HCT116 (cell line): ENCODE results near the gene ZC3H8. TPM values are rescaled to one million over a fixed set of nuclear protein-coding genes. Genes with fewer than 3 reads are reported as not detected.

Experiments
- ATAC-seq: fragments of 200-7000 bp; cut with Tn5 transposase; 2 replicates; pipeline ENCODE4 v1.9.1; 2020; ENCODE audit warnings: mild to moderate bottlenecking, moderate library complexity
- BruUV-seq: library from RNA; stranded (reverse); fragments of 400-500 nt; replicated peaks from 2 replicates; lab custom pipeline; 2021; lab: Mats Ljungman, UMichigan
- CTCF ChIA-PET: fragments of 300-600 bp; sonication (Branson Sonifier 250); formaldehyde crosslinking; loops from one replicate; lab custom pipeline; 2021; ENCODE audit warnings: antibody characterized with exemption; lab: Charles Lee
- POLR2A ChIA-PET: fragments of 300-600, 350-600 bp; sonication (Branson Sonifier 250); formaldehyde crosslinking; loops from one replicate; lab custom pipeline; 2021; ENCODE audit warnings: antibody characterized with exemption; lab: Charles Lee
- RAD21 ChIA-PET, 2 experiments: fragments of 300-600 bp; sonication (Branson Sonifier 250); formaldehyde crosslinking; loops; one replicate each; lab custom pipeline; 2023; ENCODE audit warnings: low total read pairs in 2 of 2; ENCODE audit not compliant: uncharacterized antibody in 2 of 2, unreplicated experiment in 2 of 2, low non-redundant PET in 1 of 2; lab: Charles Lee
- DNase-seq: peaks from one replicate; pipeline ENCODE4 v3.0.0-alpha.2; 2010; ENCODE audit warnings: low read depth, low spot score
- H2AFZ ChIP-seq: fragments of 200-600 bp; shearing (Covaris generic), sonication (generic); 2 replicates; pipeline ENCODE4 v1.6.1; 2017; ENCODE audit warnings: low read depth, mixed run types, mixed read lengths, antibody characterized with exemption, low read length; ENCODE audit not compliant: poor library complexity, severe bottlenecking
- H3K27ac ChIP-seq: 2 replicates; pipeline ENCODE4 v1.5.1; 2012; ENCODE audit warnings: low read depth, low read length
- H3K27me3 ChIP-seq: fragments of 200-600 bp; sonication (generic); 2 replicates; pipeline ENCODE4 v1.6.1; 2016; ENCODE audit warnings: mixed run types, low read length, mixed read lengths; ENCODE audit not compliant: insufficient read depth
- H3K36me3 ChIP-seq, 2 experiments: fragments of 200-500 bp in 1 of 2; fragments of 200-600 bp in 1 of 2; sonication (Bioruptor generic) in 1 of 2; sonication (generic) in 1 of 2; 2 replicates each; pipeline versions ENCODE4 v1.5.1 to v1.6.1; 2014 to 2016; ENCODE audit warnings: low read length in 2 of 2, inconsistent platforms in 1 of 2, mixed read lengths in 1 of 2, mixed run types in 1 of 2; ENCODE audit not compliant: insufficient read depth in 2 of 2, control insufficient read depth in 1 of 2
- H3K4me1 ChIP-seq, 2 experiments: fragments of 200-600 bp in 1 of 2; sonication (generic) in 1 of 2; 2 replicates each; pipeline versions ENCODE4 v1.5.1 to v1.6.1; 2012 to 2017; ENCODE audit warnings: low read length in 2 of 2, inconsistent platforms in 1 of 2, mild to moderate bottlenecking in 1 of 2, mixed read lengths in 1 of 2, mixed run types in 1 of 2, moderate library complexity in 1 of 2; ENCODE audit not compliant: insufficient read depth in 2 of 2, control insufficient read depth in 1 of 2
- H3K4me2 ChIP-seq: fragments of 200-600 bp; sonication (generic); 2 replicates; pipeline ENCODE4 v1.6.1; 2017; ENCODE audit warnings: mixed run types, low read length, mixed read lengths
- H3K4me3 ChIP-seq, 2 experiments: fragments of 200-600 bp in 1 of 2; sonication (generic) in 1 of 2; replicated peaks in 1 of 2; 2 replicates each; pipeline ENCODE4 v1.5.1; 2011 to 2016; ENCODE audit warnings: low read length in 2 of 2, control low read depth in 1 of 2, low read depth in 1 of 2, mild to moderate bottlenecking in 1 of 2, mixed read lengths in 1 of 2, mixed run types in 1 of 2
- H3K79me2 ChIP-seq: fragments of 200-600 bp; sonication (generic); 2 replicates; pipeline ENCODE4 v1.6.1; 2017; ENCODE audit warnings: mild to moderate bottlenecking, mixed run types, low read length, moderate library complexity, mixed read lengths; ENCODE audit not compliant: insufficient read depth
- H3K9ac ChIP-seq: fragments of 200-600 bp; sonication (generic); 2 replicates; pipeline ENCODE4 v1.6.1; 2016; ENCODE audit warnings: low read length, mixed read lengths
- H3K9me2 ChIP-seq: fragments of 200-600 bp; sonication (generic), shearing (Covaris generic); 2 replicates; pipeline ENCODE4 v1.6.1; 2017; ENCODE audit warnings: mixed run types, mild to moderate bottlenecking, moderate library complexity; ENCODE audit not compliant: insufficient read depth
- H3K9me3 ChIP-seq, 2 experiments: fragments of 200-500 bp in 1 of 2; fragments of 200-600 bp in 1 of 2; sonication (Bioruptor generic) in 1 of 2; sonication (generic) in 1 of 2; 2 replicates each; pipeline ENCODE4 v1.6.1; 2014 to 2017; ENCODE audit warnings: low read length in 2 of 2, mixed read lengths in 2 of 2, inconsistent platforms in 1 of 2, low read depth in 1 of 2, mild to moderate bottlenecking in 1 of 2, mixed run types in 1 of 2, moderate library complexity in 1 of 2; ENCODE audit not compliant: control insufficient read depth in 1 of 2, insufficient read depth in 1 of 2
- H4K20me1 ChIP-seq: fragments of 200-600 bp; sonication (generic), shearing (Covaris generic); 2 replicates; pipeline ENCODE4 v1.6.1; 2017; ENCODE audit warnings: mixed run types, mild to moderate bottlenecking, moderate library complexity; ENCODE audit not compliant: insufficient read depth
- CBX3 ChIP-seq: IDR thresholded peaks from 2 replicates; pipeline ENCODE4 v1.6.1; 2012; ENCODE audit warnings: low read depth
- CEBPB ChIP-seq: IDR thresholded peaks from 2 replicates; pipeline ENCODE4 v1.6.1; 2012; ENCODE audit warnings: low read depth
- CTCF ChIP-seq, 3 experiments: fragments of 200-600 bp in 1 of 3; sonication (generic) in 1 of 3; IDR thresholded peaks in 2 of 3; conservative IDR thresholded peaks in 1 of 3; 2 replicates each; pipeline ENCODE4 v1.5.1; 2012 to 2017; ENCODE audit warnings: low read depth in 2 of 3, low read length in 2 of 3, antibody characterized with exemption in 1 of 3, borderline replicate concordance in 1 of 3, control low read depth in 1 of 3, mild to moderate bottlenecking in 1 of 3, mixed read lengths in 1 of 3, mixed run types in 1 of 3, moderate library complexity in 1 of 3; ENCODE audit not compliant: insufficient read depth in 1 of 3
- EGR1 ChIP-seq: IDR thresholded peaks from 2 replicates; pipeline ENCODE4 v1.6.1; 2012; ENCODE audit warnings: low read depth
- ELF1 ChIP-seq: IDR thresholded peaks from 2 replicates; pipeline ENCODE4 v1.6.1; 2012; ENCODE audit warnings: low read depth, borderline replicate concordance
- EZH2phosphoT487 ChIP-seq: fragments of 200-600 bp; IDR thresholded peaks from 2 replicates; pipeline ENCODE4 v1.6.1; 2018; ENCODE audit warnings: antibody characterized with exemption, borderline replicate concordance
- MAX ChIP-seq: IDR thresholded peaks from 2 replicates; pipeline ENCODE4 v1.6.1; 2012
- REST ChIP-seq: IDR thresholded peaks from 2 replicates; pipeline ENCODE4 v1.6.1; 2012; ENCODE audit warnings: low read depth
- SP1 ChIP-seq: IDR thresholded peaks from 2 replicates; pipeline ENCODE4 v1.6.1; 2012; ENCODE audit warnings: low read depth
- TCF7L2 ChIP-seq: IDR thresholded peaks from 2 replicates; pipeline ENCODE4 v1.7.0; 2011; ENCODE audit warnings: borderline replicate concordance, inconsistent platforms; ENCODE audit not compliant: insufficient read depth, insufficient read length; ENCODE audit errors: extremely low read depth
- YY1 ChIP-seq: IDR thresholded peaks from 2 replicates; pipeline ENCODE4 v1.6.1; 2011; ENCODE audit warnings: low read length, low read depth, moderate library complexity, mild to moderate bottlenecking; ENCODE audit not compliant: insufficient replicate concordance; ENCODE audit errors: extremely low read depth
- ZBTB33 ChIP-seq: IDR thresholded peaks from 2 replicates; pipeline ENCODE4 v1.6.1; 2011; ENCODE audit warnings: mild to moderate bottlenecking, low read length, moderate library complexity; ENCODE audit not compliant: insufficient replicate concordance; ENCODE audit errors: extremely low read depth
- ZFX ChIP-seq: fragments of 450-650 bp; IDR thresholded peaks from 2 replicates; pipeline ENCODE4 v1.6.1; 2017
- ZNF274 ChIP-seq: fragments of 200-500 bp; sonication (Bioruptor generic); IDR thresholded peaks from 2 replicates; pipeline ENCODE4 v1.6.1; 2014; ENCODE audit warnings: mild to moderate bottlenecking, low read depth, low read length, inconsistent platforms
- intact Hi-C: fragments of 100-400 bp; cut with micrococcal nuclease; formaldehyde crosslinking; loops from 2 replicates; pipeline ENCODE4 v1.10.0; 2022
- total RNA-seq: library from RNA; stranded (reverse); gene quantifications from one replicate; pipeline ENCODE4 v1.2.1, GENCODE V29; 2021; ENCODE audit not compliant: unreplicated experiment

ZC3H8 gene
- total RNA-seq, 1 experiment from 2014 or later, result 13.4 TPM

GRCh38 chr2:112301171-112301584 is 46.3 kb upstream of the ZC3H8 start:
- peaks cover 0 to 6% of the 10 kb centered on the region in 2 experiments; a peak in 1 of 4 replicates for H3K4me1 ChIP-seq
- H3K27ac ChIP-seq, result no peak overlapping the region
- H3K9me3 ChIP-seq, result no peaks in the 10 kb centered on the region
- H3K27me3 ChIP-seq, result no peaks in the 10 kb centered on the region
- RAD21 ChIA-PET, result no interaction called here
- BruUV-seq, result no TSS peak
- H3K9ac ChIP-seq, result no peak overlapping the region
- CTCF ChIA-PET, result no interaction called here
- H3K4me3 ChIP-seq, result no peak overlapping the region
- TF ChIP-seq TCF7L2 (no peak), REST (no peak), CEBPB (no peak), ELF1 (no peak), ZBTB33 (no peak), ZNF274 (no peak), YY1 (no peak), CTCF (IDR thresholded peaks at IDR 0.05 in 2 of 3, conservative IDR thresholded peaks at IDR 0.05 in 1 of 3; ENCODE audit: borderline replicate concordance in 1 of 3, insufficient read depth in 1 of 3, low read depth in 2 of 3, low read length in 2 of 3) (no peak), ZFX (no peak), EZH2phosphoT487 (no peak), SP1 (no peak), EGR1 (no peak), MAX (no peak), CBX3 (no peak)
- H3K9me2 ChIP-seq, result no peaks in the 10 kb centered on the region
- H3K79me2 ChIP-seq, result no peaks in the 10 kb centered on the region
- DNase-seq (no peak), ATAC-seq (no peak)
- intact Hi-C loops, result no loop called here
- H4K20me1 ChIP-seq, result no peaks in the 10 kb centered on the region
- POLR2A ChIA-PET, result no interaction called here
- H2AFZ ChIP-seq, result no peak overlapping the region
- H3K36me3 ChIP-seq, result no peaks in the 10 kb centered on the region
- no peak overlapping the region for H3K4me2 ChIP-seq
